HFF-Myc (cell line): ENCODE results near the gene SCNN1A.
"Not testable (repeated sequence)": the region's sequence is repeated elsewhere in the genome, so short reads cannot be mapped to it uniquely, and the experiment has no call there.

Experiments
- DNase-seq: peaks from one replicate; pipeline ENCODE4 v3.0.0-alpha.2; 2011; ENCODE audit warnings: low read depth; ENCODE audit errors: extremely low read depth
- H3K4me3 ChIP-seq: replicated peaks from 2 replicates; pipeline ENCODE4 v1.5.1; 2011; ENCODE audit warnings: low read depth, mild to moderate bottlenecking, control low read depth, low read length
- TF ChIP-seq, protein P1 (sequence below): IDR thresholded peaks from 2 replicates; pipeline ENCODE4 v1.5.1; 2012; ENCODE audit warnings: mild to moderate bottlenecking, low read depth, low read length, control low read depth; ENCODE audit errors: missing control alignments

The SCNN1A gene

GRCh38 chr12:6346235-6346832 lies 29.0 kb downstream of the SCNN1A start:
- TF ChIP-seq, protein P1, sequence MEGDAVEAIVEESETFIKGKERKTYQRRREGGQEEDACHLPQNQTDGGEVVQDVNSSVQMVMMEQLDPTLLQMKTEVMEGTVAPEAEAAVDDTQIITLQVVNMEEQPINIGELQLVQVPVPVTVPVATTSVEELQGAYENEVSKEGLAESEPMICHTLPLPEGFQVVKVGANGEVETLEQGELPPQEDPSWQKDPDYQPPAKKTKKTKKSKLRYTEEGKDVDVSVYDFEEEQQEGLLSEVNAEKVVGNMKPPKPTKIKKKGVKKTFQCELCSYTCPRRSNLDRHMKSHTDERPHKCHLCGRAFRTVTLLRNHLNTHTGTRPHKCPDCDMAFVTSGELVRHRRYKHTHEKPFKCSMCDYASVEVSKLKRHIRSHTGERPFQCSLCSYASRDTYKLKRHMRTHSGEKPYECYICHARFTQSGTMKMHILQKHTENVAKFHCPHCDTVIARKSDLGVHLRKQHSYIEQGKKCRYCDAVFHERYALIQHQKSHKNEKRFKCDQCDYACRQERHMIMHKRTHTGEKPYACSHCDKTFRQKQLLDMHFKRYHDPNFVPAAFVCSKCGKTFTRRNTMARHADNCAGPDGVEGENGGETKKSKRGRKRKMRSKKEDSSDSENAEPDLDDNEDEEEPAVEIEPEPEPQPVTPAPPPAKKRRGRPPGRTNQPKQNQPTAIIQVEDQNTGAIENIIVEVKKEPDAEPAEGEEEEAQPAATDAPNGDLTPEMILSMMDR = no peak
- no peak overlapping the region for H3K4me3 ChIP-seq

DNA sequence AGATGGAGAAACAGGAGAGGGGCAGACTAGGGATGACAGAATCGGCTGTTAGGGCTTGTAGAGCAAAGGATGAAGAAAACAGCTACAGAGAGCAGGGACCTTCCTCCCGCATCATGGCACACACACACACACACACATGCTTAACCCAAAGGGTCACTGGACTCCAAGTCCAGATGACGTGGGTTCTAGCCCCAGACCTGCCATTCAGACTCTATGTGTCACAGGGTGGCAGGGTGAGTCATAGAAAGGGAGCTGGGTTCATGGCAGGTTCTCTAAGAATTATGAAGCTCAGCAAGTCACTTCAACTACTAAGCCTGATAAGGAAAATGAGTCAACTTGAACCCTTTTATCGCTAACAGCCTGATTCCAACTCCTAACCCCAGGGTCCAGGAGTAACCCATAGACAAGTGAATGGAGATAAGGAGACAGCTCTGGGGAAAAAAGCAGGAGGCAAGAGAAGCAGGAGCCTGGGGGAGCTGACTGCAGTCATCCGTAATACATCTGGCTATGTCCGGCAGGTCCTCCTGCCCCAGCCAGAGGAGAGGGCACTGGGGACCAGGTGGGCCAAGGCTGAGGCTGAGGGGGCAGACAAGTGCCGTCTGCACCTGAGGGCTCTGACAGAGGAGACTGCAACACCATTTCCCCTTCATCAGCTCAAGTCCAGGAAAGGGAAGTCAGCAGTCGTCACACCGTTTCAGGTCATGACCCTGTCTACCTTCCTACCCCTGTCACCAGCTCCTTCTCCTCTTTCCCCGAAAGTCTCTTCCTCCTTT lies 29.9 kb downstream of the SCNN1A start:
- H3K4me3 ChIP-seq = no peak overlapping the region
- TF ChIP-seq, protein P1 = no peak
- DNase-seq = no peak

More at GRCh38 chr12:6346235-6346832, 29.0 kb downstream of the SCNN1A start:
- DNase-seq = no peak

DNA sequence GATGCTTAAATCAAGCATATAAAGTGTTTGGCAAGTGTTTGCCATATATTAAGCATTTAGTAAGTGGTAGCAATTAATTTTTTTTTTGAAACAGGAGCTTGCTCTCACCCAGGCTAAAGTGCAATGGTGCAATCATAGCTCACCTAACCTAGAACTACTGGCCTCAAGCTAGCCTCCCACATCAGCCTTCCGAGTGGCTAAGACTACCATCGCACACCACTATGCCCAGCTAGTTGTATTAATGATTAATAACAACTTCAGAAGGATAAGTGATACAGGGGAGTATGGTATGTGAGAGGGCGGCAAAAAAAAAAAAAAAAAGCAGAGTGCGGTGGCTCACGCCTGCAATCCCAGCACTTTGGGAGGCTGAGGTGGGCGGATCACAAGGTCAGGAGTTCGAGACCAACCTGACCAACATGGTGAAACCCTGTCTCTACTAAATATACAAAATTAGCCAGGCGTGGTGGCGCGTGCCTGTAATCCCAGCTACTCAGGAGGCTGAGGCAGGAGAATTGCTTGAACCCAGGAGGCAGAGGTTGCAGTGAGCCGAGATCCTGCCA lies 31.2 kb downstream of the SCNN1A start:
- not testable (repeated sequence) for DNase-seq, H3K4me3 ChIP-seq

DNA sequence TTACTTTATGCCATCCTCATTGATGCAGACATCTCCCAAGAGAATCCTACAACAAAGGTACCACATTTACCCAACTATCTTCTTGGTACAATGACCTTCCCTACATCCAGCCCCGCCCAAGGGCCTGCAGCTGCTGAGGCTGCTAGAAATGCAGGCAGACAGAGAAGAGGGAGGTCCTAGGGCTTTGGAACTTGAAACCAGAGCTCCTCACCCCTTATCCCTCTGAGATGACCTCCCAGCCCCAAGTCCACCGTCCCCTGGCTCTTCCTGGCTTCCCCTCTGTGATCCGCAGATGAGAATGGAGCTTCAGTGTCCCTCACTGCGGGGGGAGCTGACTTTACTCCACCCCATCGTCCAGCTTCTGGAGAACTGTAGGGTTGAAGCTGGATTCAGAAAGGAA lies 31.8 kb downstream of the SCNN1A start:
- DNase-seq = no peak
- TF ChIP-seq, protein P1 = no peak
- H3K4me3 ChIP-seq = no peak overlapping the region

GRCh38 chr12:6342140-6342889 lies 33.0 kb downstream of the SCNN1A start:
- peak overlapping the region; percentile 78 for H3K4me3 ChIP-seq
- DNase-seq = no peak
- TF ChIP-seq, protein P1 = no peak

GRCh38 chr12:6341417-6342139 lies 33.8 kb downstream of the SCNN1A start, which contains the start of gene TNFRSF1A:
Gene TNFRSF1A, minus strand, starts transcription at chr12:6342076. Its CDS starts 262 bp downstream, at chr12:6341814.
- no peak for DNase-seq

More at GRCh38 chr12:6341417-6342139, 33.8 kb downstream of the SCNN1A start, which contains the start of gene TNFRSF1A:
- peak within 1 kb of the TSS; percentile 78 for H3K4me3 ChIP-seq
- TF ChIP-seq, protein P1 = no peak
